Thoracic aorta (tissue), 2 donors: ENCODE data around the gene PHACTR1. TPM values are rescaled to one million over a fixed set of nuclear protein-coding genes. Genes with fewer than 3 reads are reported as not detected.
A peak's percentile ranks its signal among the peaks of the same experiment; 100 is the strongest.

Experiments used
- ATAC-seq: fragments of 150-250 bp; one replicate; pipeline ENCODE4 v1.8.0; 2017; ENCODE audit warnings: low read depth; ENCODE audit not compliant: insufficient number of reproducible peaks, low FRiP score
- DNase-seq: peaks from one replicate; pipeline ENCODE4 v3.0.0-alpha.2; 2020; ENCODE audit warnings: low spot score
- H3K27ac ChIP-seq, 2 donors: fragments of 200-600 bp; sonication (generic); 1 replicate in 1 of 2; 2 replicates in 1 of 2; pipeline ENCODE4 v1.5.1; 2016; ENCODE audit warnings: mild to moderate bottlenecking in 2 of 2, moderate library complexity in 2 of 2
- H3K27me3 ChIP-seq: fragments of 200-600 bp; sonication (generic); replicated peaks from 2 replicates; pipeline ENCODE4 v1.6.0; 2016; ENCODE audit warnings: mild to moderate bottlenecking; ENCODE audit not compliant: insufficient read depth
- H3K36me3 ChIP-seq: fragments of 200-600 bp; sonication (generic); one replicate; pipeline ENCODE4 v1.5.1; 2016
- H3K4me1 ChIP-seq, 2 donors: fragments of 200-600 bp; sonication (generic); 1 replicate in 1 of 2; 2 replicates in 1 of 2; pipeline versions ENCODE4 v1.5.1 to v1.6.0; 2016; ENCODE audit warnings: low read depth in 2 of 2, mild to moderate bottlenecking in 1 of 2; ENCODE audit not compliant: control insufficient read depth in 1 of 2
- H3K4me3 ChIP-seq: fragments of 200-600 bp; sonication (generic); 2 replicates; pipeline ENCODE4 v1.5.1; 2016; ENCODE audit warnings: mild to moderate bottlenecking
- H3K9me3 ChIP-seq: fragments of 200-600 bp; sonication (generic); 2 replicates; pipeline ENCODE4 v1.5.1; 2016
- total RNA-seq, 2 donors: library from RNA; depleted of rRNA; stranded (reverse); fragments of >200 nt; gene quantifications; one replicate each; pipeline versions ENCODE4 v1.1.0 to v1.2.3, GENCODE V29; 2016
- TF ChIP-seq, protein P1 (sequence below): fragments of 200-600 bp; sonication (generic); IDR thresholded peaks from one replicate; pipeline ENCODE4 v1.5.1; 2019; ENCODE audit warnings: antibody characterized with exemption

PHACTR1 gene
- total RNA-seq, 2 donors from 2014 or later = 42.9 to 69.1 TPM

GRCh38 chr6:13089296-13089994 is 372.9 kb downstream of the PHACTR1 start:
- no peaks in the 10 kb centered on the region for H3K27me3 ChIP-seq
- H3K27ac ChIP-seq = peak overlapping the region; percentile 9 to 35
- ATAC-seq (no peak), DNase-seq (no peak)
- peaks cover 0 to 37% of the 10 kb centered on the region in 2 donors for H3K4me1 ChIP-seq
- no peaks in the 10 kb centered on the region for H3K36me3 ChIP-seq
- no peaks in the 10 kb centered on the region for H3K9me3 ChIP-seq
- TF ChIP-seq, protein P1, sequence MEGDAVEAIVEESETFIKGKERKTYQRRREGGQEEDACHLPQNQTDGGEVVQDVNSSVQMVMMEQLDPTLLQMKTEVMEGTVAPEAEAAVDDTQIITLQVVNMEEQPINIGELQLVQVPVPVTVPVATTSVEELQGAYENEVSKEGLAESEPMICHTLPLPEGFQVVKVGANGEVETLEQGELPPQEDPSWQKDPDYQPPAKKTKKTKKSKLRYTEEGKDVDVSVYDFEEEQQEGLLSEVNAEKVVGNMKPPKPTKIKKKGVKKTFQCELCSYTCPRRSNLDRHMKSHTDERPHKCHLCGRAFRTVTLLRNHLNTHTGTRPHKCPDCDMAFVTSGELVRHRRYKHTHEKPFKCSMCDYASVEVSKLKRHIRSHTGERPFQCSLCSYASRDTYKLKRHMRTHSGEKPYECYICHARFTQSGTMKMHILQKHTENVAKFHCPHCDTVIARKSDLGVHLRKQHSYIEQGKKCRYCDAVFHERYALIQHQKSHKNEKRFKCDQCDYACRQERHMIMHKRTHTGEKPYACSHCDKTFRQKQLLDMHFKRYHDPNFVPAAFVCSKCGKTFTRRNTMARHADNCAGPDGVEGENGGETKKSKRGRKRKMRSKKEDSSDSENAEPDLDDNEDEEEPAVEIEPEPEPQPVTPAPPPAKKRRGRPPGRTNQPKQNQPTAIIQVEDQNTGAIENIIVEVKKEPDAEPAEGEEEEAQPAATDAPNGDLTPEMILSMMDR = no peak
- no peak overlapping the region for H3K4me3 ChIP-seq

DNA sequence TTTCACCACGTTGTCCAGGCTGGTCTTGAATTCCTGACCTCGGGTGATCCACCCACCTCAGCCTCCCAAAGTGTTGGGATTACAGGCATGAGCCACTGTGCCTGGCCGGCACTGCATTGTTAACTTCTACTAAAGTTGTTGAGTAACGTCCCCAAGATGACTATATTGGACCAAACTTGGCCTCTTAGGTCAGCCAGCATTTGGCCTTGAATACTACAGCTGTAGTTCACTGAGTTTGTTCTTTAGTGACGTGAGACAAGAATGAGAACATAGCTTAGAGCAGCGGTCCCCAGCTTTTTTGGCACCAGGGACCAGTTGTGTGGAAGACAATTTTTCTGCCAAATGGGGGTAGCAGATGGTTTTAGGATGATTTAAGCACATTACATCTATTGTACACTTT is 374.6 kb downstream of the PHACTR1 start:
- Histone ChIP-seq H3K9me3 (no peaks in the 10 kb centered on the region), H3K36me3 (no peaks in the 10 kb centered on the region), H3K27ac (peak overlapping the region in 1 of 2 donors; percentile 44), H3K27me3 (no peaks in the 10 kb centered on the region), H3K4me1 (peaks cover 4 to 46% of the 10 kb centered on the region in 2 donors), H3K4me3 (no peak overlapping the region)
- TF ChIP-seq, protein P1 = no peak
- DNase-seq (peak; percentile 7), ATAC-seq (peak; percentile 53)

DNA sequence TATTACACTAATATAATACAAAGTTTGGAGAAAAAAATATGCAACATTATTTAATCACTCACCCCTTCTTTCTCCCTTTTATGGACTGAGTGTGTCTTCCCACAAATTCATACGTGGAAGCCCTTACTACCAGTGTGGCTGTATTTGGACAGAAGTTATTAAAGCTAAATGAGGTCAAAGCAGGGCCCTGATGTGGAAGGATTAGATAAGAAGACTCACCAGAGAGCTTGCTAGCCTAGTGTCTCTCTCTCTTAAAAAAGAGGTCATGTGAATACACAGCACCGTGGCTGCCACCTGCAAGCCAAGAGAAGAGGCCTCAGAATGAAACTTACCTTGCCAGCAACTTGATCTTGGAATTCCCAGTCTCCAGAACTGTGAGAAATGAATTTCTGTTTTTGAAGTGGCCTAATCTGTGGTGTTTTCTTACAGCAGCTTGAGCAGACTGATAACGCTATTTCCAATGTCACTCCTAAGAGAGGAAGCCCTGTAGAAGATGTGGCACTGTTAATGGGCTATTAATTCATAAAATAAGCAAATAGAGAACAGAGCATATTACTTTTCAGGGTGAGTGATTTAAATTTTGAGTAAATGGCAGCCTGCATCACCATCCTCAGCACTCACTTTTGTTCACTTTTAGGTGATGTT is 378.3 kb downstream of the PHACTR1 start:
- Histone ChIP-seq H3K36me3 (no peaks in the 10 kb centered on the region), H3K27ac (peak overlapping the region; percentile 62 to 63), H3K4me3 (no peak overlapping the region), H3K4me1 (peaks cover 18 to 50% of the 10 kb centered on the region in 2 donors), H3K9me3 (no peaks in the 10 kb centered on the region), H3K27me3 (no peaks in the 10 kb centered on the region)
- no peak for ATAC-seq
- TF ChIP-seq, protein P1 = no peak
- DNase-seq = no peak

- ATAC-seq = no peak
- H3K27me3 ChIP-seq = no peaks in the 10 kb centered on the region
- TF ChIP-seq, protein P1 = no peak
- peaks cover 18 to 43% of the 10 kb centered on the region in 2 donors for H3K4me1 ChIP-seq
- no peaks in the 10 kb centered on the region for H3K36me3 ChIP-seq
- peak overlapping the region; percentile 24 for H3K4me3 ChIP-seq
- no peak for DNase-seq
- peak overlapping the region; percentile 62 to 63 for H3K27ac ChIP-seq
- H3K9me3 ChIP-seq = no peaks in the 10 kb centered on the region
Measured at GRCh38 chr6:13096084-13096483, 379.5 kb downstream of the PHACTR1 start.

DNA sequence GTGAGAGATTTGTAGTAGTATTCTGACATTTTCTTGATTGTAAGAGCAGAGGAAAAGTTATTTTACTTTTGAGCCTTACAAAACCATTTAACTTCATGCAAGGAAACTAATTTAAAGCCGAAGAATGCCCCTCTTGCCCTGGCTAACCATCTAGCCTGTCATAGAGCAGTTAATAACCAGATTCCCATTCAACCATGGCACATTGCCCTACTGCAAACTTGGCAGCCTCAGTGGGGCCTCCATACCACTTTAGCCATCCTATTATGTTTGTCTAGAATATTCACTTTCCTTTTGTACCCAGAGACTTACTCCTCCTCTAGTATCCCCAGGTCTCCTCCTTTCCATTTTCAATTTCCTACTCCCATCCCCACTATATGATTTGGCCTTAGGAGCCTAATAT is 380.9 kb downstream of the PHACTR1 start:
- no peak for DNase-seq
- Histone ChIP-seq H3K27ac (peak overlapping the region; percentile 62 to 63), H3K27me3 (no peaks in the 10 kb centered on the region), H3K4me3 (peak overlapping the region; percentile 24), H3K9me3 (no peaks in the 10 kb centered on the region), H3K4me1 (peaks cover 18 to 55% of the 10 kb centered on the region in 2 donors), H3K36me3 (no peaks in the 10 kb centered on the region)
- TF ChIP-seq, protein P1 = no peak
- ATAC-seq = no peak
